CD4-positive, alpha-beta memory T cell (primary cell): ENCODE measurements around the gene CELF3. TPM values are rescaled to one million over a fixed set of nuclear protein-coding genes. Genes with fewer than 3 reads are reported as not detected.
"Not testable (repeated sequence)": the region's sequence is repeated elsewhere in the genome, so short reads cannot be mapped to it uniquely, and the experiment has no call there.

Experiments used
- CTCF ChIA-PET: fragments of 350-600 bp; sonication (Branson Sonifier 250); formaldehyde crosslinking; loops from one replicate; lab custom pipeline; 2021; ENCODE audit warnings: inconsistent platforms; ENCODE audit not compliant: partially characterized antibody; lab: Charles Lee
- POLR2A ChIA-PET: fragments of 350-600 bp; sonication (Branson Sonifier 250); formaldehyde crosslinking; loops from one replicate; lab custom pipeline; 2021; ENCODE audit not compliant: partially characterized antibody; lab: Charles Lee
- DNase-seq, 5 donors: peaks; one replicate each; pipeline versions ENCODE4 v3.0.0 to v3.0.0-alpha.2; 2020 to 2022; ENCODE audit warnings: mixed read lengths in 1 of 5
- H3K27ac ChIP-seq: one replicate; pipeline ENCODE4 v1.7.0; 2013; ENCODE audit warnings: low read depth, low read length
- H3K27me3 ChIP-seq: 2 replicates; pipeline ENCODE4 v1.7.0; 2013; ENCODE audit warnings: mild to moderate bottlenecking, low read length, moderate library complexity; ENCODE audit not compliant: insufficient read depth
- H3K36me3 ChIP-seq: 2 replicates; pipeline ENCODE4 v1.7.0; 2013; ENCODE audit warnings: mild to moderate bottlenecking, low read length, moderate library complexity; ENCODE audit not compliant: insufficient read depth
- H3K4me1 ChIP-seq: 2 replicates; pipeline ENCODE4 v1.7.0; 2013; ENCODE audit warnings: mild to moderate bottlenecking, low read length, moderate library complexity; ENCODE audit not compliant: insufficient read depth
- H3K4me3 ChIP-seq, 2 donors: one replicate each; pipeline ENCODE4 v1.7.0; 2013; ENCODE audit warnings: low read length in 2 of 2, mild to moderate bottlenecking in 1 of 2
- H3K9me3 ChIP-seq, 2 donors: one replicate each; pipeline ENCODE4 v1.7.0; 2013; ENCODE audit warnings: low read length in 2 of 2, control low read depth in 1 of 2; ENCODE audit not compliant: control insufficient read depth in 1 of 2
- H3K27ac Mint-ChIP-seq, 7 donors: one replicate each; pipeline ENCODE4 v1.8.0; 2020 to 2021; ENCODE audit warnings: mixed read lengths in 7 of 7, mild to moderate bottlenecking in 6 of 7, inconsistent platforms in 3 of 7, moderate library complexity in 3 of 7
- H3K27me3 Mint-ChIP-seq, 2 donors: one replicate each; pipeline ENCODE4 v1.8.0; 2020 to 2021; ENCODE audit warnings: mixed read lengths in 2 of 2
- H3K36me3 Mint-ChIP-seq, 2 donors: one replicate each; pipeline ENCODE4 v1.8.0; 2020 to 2021; ENCODE audit warnings: mixed read lengths in 2 of 2, inconsistent platforms in 1 of 2, mild to moderate bottlenecking in 1 of 2
- H3K4me1 Mint-ChIP-seq, 4 donors: one replicate each; pipeline ENCODE4 v1.8.0; 2020 to 2021; ENCODE audit warnings: mixed read lengths in 4 of 4, mild to moderate bottlenecking in 1 of 4
- H3K4me3 Mint-ChIP-seq, 8 donors: one replicate each; pipeline ENCODE4 v1.8.0; 2020 to 2021; ENCODE audit warnings: mixed read lengths in 8 of 8, mild to moderate bottlenecking in 7 of 8, moderate library complexity in 6 of 8, inconsistent platforms in 3 of 8
- H3K9me3 Mint-ChIP-seq, 8 donors: one replicate each; pipeline ENCODE4 v1.8.0; 2020 to 2021; ENCODE audit warnings: mixed read lengths in 8 of 8, mild to moderate bottlenecking in 5 of 8, inconsistent platforms in 3 of 8, moderate library complexity in 1 of 8
- intact Hi-C: fragments of 100-400 bp; cut with micrococcal nuclease; formaldehyde crosslinking; loops from one replicate; pipeline ENCODE4 v1.15.1; 2023
- polyA plus RNA-seq, 2 donors: library from polyadenylated mRNA; unstranded; fragments of 300-500 nt; fragmentation: Illumina TruSeq; gene quantifications; one replicate each; pipeline ENCODE4 v1.2.3, GENCODE V29; 2021
- total RNA-seq, 2 experiments: library from RNA; stranded (reverse); gene quantifications; one replicate each; pipeline ENCODE4 v1.2.3, GENCODE V29; 2021

The CELF3 gene
- total and polyA plus RNA-seq, 4 experiments from 2014 or later, result not detected

DNA sequence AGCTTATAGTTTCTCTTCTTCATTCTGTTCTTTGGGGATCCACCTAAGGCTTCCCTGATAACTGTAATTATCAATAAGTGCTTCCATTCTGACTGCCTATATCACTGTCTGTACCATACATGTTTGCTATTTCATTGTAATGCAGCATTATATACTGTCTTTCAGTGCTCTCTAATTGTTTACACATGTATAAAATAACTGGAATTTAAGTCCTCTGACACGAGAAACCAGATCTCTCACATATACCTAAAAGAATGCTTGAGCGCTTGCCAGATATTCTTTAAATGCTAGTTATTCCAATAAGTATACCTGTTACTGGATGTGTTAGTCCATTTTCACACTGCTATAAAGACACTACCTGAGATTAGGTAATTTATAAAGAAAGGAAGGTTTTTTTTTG, 34.7 kb downstream of the CELF3 start:
- POLR2A ChIA-PET, result no interaction called here
- H3K36me3 Mint-ChIP-seq, result peaks cover 33 to 40% of the 10 kb centered on the region in 2 donors

DNA sequence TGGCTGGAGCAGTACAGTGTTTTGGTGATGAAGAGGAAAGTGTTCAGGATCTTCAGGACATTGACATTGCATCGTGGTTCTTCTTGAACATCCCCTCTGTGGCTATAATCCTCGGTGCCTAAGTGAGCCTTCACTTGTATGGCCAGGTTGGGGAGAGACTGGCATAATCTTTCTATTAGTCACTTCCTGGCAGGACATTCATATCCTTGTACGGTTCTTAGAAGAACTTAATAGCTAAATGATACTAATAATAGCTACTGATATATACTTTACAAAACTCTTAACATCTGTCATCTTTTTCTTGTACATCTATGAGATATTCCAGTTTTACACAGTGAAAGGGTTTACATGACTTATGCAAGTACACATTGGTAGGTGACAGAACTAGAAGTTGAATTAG, 35.8 kb downstream of the CELF3 start:
- H3K27ac Mint-ChIP-seq, result peak overlapping the region in 1 of 7 donors; percentile 59

More for the DNA sequence above, 34.7 kb downstream of the CELF3 start:
- Histone ChIP-seq H3K4me1 (no peaks in the 10 kb centered on the region), H3K36me3 (peaks cover 12% of the 10 kb centered on the region), H3K27me3 (no peaks in the 10 kb centered on the region), H3K27ac (no peak overlapping the region), H3K9me3 (no peaks in the 10 kb centered on the region), H3K4me3 (no peak overlapping the region)
- CTCF ChIA-PET, result no interaction called here
- no peaks in the 10 kb centered on the region for H3K27me3 Mint-ChIP-seq
- no peak overlapping the region for H3K4me3 Mint-ChIP-seq
- no peak for DNase-seq
- no peaks in the 10 kb centered on the region for H3K9me3 Mint-ChIP-seq
- no peak overlapping the region for H3K27ac Mint-ChIP-seq
- intact Hi-C loops, result no loop called here
- H3K4me1 Mint-ChIP-seq, result peaks cover 0 to 4% (median 0%) of the 10 kb centered on the region in 4 donors

DNA sequence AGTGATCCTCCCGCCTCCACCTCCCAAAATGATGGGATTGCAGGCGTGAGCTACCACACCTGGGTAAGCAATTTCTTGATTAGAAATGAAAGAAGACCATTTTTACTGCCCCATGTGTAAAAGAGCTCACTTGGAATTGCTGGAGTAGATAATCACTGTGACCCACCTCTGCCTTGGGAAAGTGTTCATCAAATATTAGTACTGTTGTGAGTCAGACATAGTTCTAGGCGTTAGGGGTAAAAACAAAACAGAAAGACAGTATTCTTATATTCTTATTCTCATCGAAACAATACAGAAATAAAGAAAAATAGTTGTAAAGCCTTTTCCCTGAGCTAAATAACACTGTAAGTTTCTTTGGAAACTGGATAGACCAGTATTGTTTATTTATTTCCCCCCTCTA, 36.2 kb downstream of the CELF3 start:
- peak overlapping the region in 1 of 7 donors; percentile 59 for H3K27ac Mint-ChIP-seq

More for the DNA sequence above, 35.8 kb downstream of the CELF3 start:
- no peak overlapping the region for H3K4me3 Mint-ChIP-seq
- Histone ChIP-seq H3K4me3 (no peak overlapping the region), H3K27me3 (no peaks in the 10 kb centered on the region), H3K36me3 (peaks cover 6% of the 10 kb centered on the region), H3K9me3 (no peaks in the 10 kb centered on the region), H3K4me1 (no peaks in the 10 kb centered on the region), H3K27ac (no peak overlapping the region)
- H3K27me3 Mint-ChIP-seq, result no peaks in the 10 kb centered on the region
- intact Hi-C loops, result no loop called here
- H3K36me3 Mint-ChIP-seq, result peaks cover 28 to 30% of the 10 kb centered on the region in 2 donors
- ChIA-PET POLR2A (no interaction called here), CTCF (no interaction called here)
- H3K9me3 Mint-ChIP-seq, result no peaks in the 10 kb centered on the region
- H3K4me1 Mint-ChIP-seq, result peaks cover 0 to 5% (median 0%) of the 10 kb centered on the region in 4 donors
- DNase-seq, result no peak

GRCh38 chr1:151673407-151673806, 43.2 kb downstream of the CELF3 start:
- Histone ChIP-seq H3K4me1 (no peaks in the 10 kb centered on the region), H3K27me3 (no peaks in the 10 kb centered on the region), H3K4me3 (no peak overlapping the region), H3K9me3 (no peaks in the 10 kb centered on the region), H3K27ac (no peak overlapping the region), H3K36me3 (peaks cover 7% of the 10 kb centered on the region)
- no peak overlapping the region for H3K4me3 Mint-ChIP-seq
- no peaks in the 10 kb centered on the region for H3K27me3 Mint-ChIP-seq
- H3K36me3 Mint-ChIP-seq, result peaks cover 56 to 57% of the 10 kb centered on the region in 2 donors
- no peak for DNase-seq
- H3K9me3 Mint-ChIP-seq, result no peaks in the 10 kb centered on the region
- intact Hi-C loops, result no loop called here
- ChIA-PET CTCF (interaction anchor here (0.8 kb wide), 1 partner anchor 10 kb away, joined by 3 read pairs; no protein-coding TSS in a partner anchor), POLR2A (no interaction called here)
- H3K4me1 Mint-ChIP-seq, result peaks cover 2 to 14% (median 10%) of the 10 kb centered on the region in 4 donors
- H3K27ac Mint-ChIP-seq, result peak overlapping the region in 1 of 7 donors; percentile 75

More for the DNA sequence above, 36.2 kb downstream of the CELF3 start:
- Mint-ChIP-seq H3K9me3 (no peaks in the 10 kb centered on the region), H3K36me3 (peaks cover 24 to 32% of the 10 kb centered on the region in 2 donors), H3K4me1 (peaks cover 0 to 5% (median 0%) of the 10 kb centered on the region in 4 donors), H3K27me3 (no peaks in the 10 kb centered on the region), H3K4me3 (no peak overlapping the region)
- Histone ChIP-seq H3K4me3 (no peak overlapping the region), H3K4me1 (no peaks in the 10 kb centered on the region), H3K36me3 (peaks cover 6% of the 10 kb centered on the region), H3K27ac (no peak overlapping the region), H3K9me3 (no peaks in the 10 kb centered on the region), H3K27me3 (no peaks in the 10 kb centered on the region)
- DNase-seq, result no peak
- ChIA-PET POLR2A (no interaction called here), CTCF (no interaction called here)
- intact Hi-C loops, result no loop called here

DNA sequence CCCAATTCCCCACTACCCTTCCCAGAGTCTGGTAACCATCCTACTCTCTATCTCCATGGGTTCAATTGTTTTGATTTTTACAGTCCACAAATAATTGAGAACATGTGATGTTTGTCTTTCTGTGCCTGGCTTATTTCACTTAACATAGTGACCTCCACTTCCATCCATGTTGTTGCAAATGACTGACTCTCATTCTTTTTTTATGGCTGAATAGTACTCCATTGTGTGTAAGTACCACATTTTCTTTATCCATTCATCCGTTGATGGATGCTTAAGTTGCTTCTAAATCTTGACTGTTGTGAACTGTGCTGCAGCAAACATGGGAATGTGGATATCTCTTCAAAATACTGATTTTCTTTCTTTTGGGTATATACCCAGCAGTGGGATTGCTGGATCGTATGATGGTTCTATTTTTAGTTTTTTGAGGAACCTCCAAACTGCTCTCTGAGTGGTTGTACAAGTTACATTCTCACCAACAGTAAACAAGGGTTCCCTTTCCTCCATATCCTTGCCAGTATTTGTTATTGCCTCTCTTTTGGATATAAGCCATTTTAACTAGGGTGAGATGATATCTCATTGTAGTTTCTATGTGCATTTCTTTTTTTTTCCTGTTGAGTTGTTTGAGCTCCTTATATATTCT, 46.4 kb downstream of the CELF3 start:
- H3K4me3 ChIP-seq, H3K27me3 ChIP-seq, H3K9me3 ChIP-seq, H3K36me3 ChIP-seq, H3K27me3 Mint-ChIP-seq, CTCF ChIA-PET, H3K4me1 ChIP-seq, H3K9me3 Mint-ChIP-seq, POLR2A ChIA-PET, DNase-seq, intact Hi-C loops, H3K27ac Mint-ChIP-seq, H3K4me3 Mint-ChIP-seq, H3K27ac ChIP-seq: not testable (repeated sequence)
- H3K4me1 Mint-ChIP-seq, result peaks cover 7 to 15% (median 12%) of the 10 kb centered on the region in 4 donors
- peaks cover 64 to 65% of the 10 kb centered on the region in 2 donors for H3K36me3 Mint-ChIP-seq

DNA sequence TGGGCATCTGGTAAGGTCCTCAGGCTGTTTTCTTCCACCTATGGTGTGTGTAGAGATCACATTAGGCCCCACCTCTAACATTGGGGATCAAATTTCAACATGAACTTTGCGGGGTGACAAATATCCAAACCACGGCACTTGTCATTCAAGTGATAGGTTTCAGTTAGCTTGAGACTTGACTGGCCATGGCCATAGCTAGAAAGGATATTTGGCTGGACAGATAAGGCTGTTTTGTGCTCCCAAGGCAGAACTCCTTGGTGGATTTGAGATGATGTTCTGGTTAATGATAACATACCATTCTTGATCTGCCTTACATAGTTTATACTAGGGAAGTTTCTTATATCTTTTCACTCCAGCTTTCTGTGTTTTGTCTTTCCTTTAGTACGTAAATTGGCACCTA, 48.5 kb downstream of the CELF3 start:
- H3K36me3 Mint-ChIP-seq, result peaks cover 56 to 63% of the 10 kb centered on the region in 2 donors
- peak overlapping the region in 3 of 7 donors; percentile 29 to 40 (median 30) for H3K27ac Mint-ChIP-seq
- H3K4me3 Mint-ChIP-seq, result no peak overlapping the region
- H3K9me3 ChIP-seq, result no peaks in the 10 kb centered on the region
- H3K4me3 ChIP-seq, result no peak overlapping the region
- no peaks in the 10 kb centered on the region for H3K4me1 ChIP-seq
- no peak overlapping the region for H3K27ac ChIP-seq
- no peaks in the 10 kb centered on the region for H3K9me3 Mint-ChIP-seq
- H3K4me1 Mint-ChIP-seq, result peaks cover 7 to 11% (median 10%) of the 10 kb centered on the region in 4 donors
- peaks cover 7% of the 10 kb centered on the region for H3K36me3 ChIP-seq
- no peak for DNase-seq
- intact Hi-C loops, result no loop called here
- no peaks in the 10 kb centered on the region for H3K27me3 Mint-ChIP-seq
- no peaks in the 10 kb centered on the region for H3K27me3 ChIP-seq
- ChIA-PET CTCF (interaction anchor here (2.4 kb wide), 1 partner anchor 13 kb away, joined by 7 read pairs; no protein-coding TSS in a partner anchor), POLR2A (no interaction called here)

DNA sequence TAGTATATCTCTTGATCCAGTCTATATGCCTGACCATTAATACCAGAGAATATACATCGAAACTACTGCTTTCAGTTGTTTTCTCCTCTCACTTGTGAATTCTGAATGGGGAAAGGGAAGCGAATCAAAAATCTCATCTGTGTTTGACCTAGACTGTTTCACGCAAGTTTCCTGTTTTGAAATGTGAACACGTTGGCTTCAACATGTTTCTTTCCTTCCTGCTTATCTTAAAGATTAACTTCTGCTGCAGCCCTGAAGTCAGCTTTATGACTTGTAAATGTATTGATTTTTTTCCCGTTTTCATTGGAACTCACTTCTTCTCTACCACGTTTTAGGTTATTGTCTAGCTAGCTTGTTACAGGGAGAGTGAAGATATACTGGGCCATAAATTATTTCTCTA, 54.9 kb downstream of the CELF3 start:
- Mint-ChIP-seq H3K4me1 (peaks cover 10 to 20% (median 13%) of the 10 kb centered on the region in 4 donors), H3K9me3 (no peaks in the 10 kb centered on the region), H3K27me3 (no peaks in the 10 kb centered on the region), H3K4me3 (peak overlapping the region in 6 of 8 donors; percentile 8 to 70 (median 60)), H3K36me3 (peaks cover 45 to 60% of the 10 kb centered on the region in 2 donors), H3K27ac (peak overlapping the region; percentile 15 to 91 (median 56))
- H3K9me3 ChIP-seq, result no peaks in the 10 kb centered on the region
- intact Hi-C loops, result no loop called here
- H3K4me3 ChIP-seq, result no peak overlapping the region
- ChIA-PET POLR2A (no interaction called here), CTCF (interaction anchor here (0.8 kb wide), 1 partner anchor 175 kb away, joined by 3 read pairs; no protein-coding TSS in a partner anchor)
- H3K4me1 ChIP-seq, result peaks cover 4% of the 10 kb centered on the region
- no peak for DNase-seq
- H3K27me3 ChIP-seq, result no peaks in the 10 kb centered on the region
- H3K27ac ChIP-seq, result no peak overlapping the region
- H3K36me3 ChIP-seq, result peaks cover 13% of the 10 kb centered on the region
